HCT116 (cell line): ENCODE results near the gene CRCP. TPM values are rescaled to one million over a fixed set of nuclear protein-coding genes. Genes with fewer than 3 reads are reported as not detected.

ENCODE experiments used
- ATAC-seq: fragments of 200-7000 bp; cut with Tn5 transposase; 2 replicates; pipeline ENCODE4 v1.9.1; 2020; ENCODE audit warnings: mild to moderate bottlenecking, moderate library complexity
- BruUV-seq: library from RNA; stranded (reverse); fragments of 400-500 nt; replicated peaks from 2 replicates; lab custom pipeline; 2021; lab: Mats Ljungman, UMichigan
- CTCF ChIA-PET: fragments of 300-600 bp; sonication (Branson Sonifier 250); formaldehyde crosslinking; loops from one replicate; lab custom pipeline; 2021; ENCODE audit warnings: antibody characterized with exemption; lab: Charles Lee
- POLR2A ChIA-PET: fragments of 300-600, 350-600 bp; sonication (Branson Sonifier 250); formaldehyde crosslinking; loops from one replicate; lab custom pipeline; 2021; ENCODE audit warnings: antibody characterized with exemption; lab: Charles Lee
- RAD21 ChIA-PET, 2 experiments: fragments of 300-600 bp; sonication (Branson Sonifier 250); formaldehyde crosslinking; loops; one replicate each; lab custom pipeline; 2023; ENCODE audit warnings: low total read pairs in 2 of 2; ENCODE audit not compliant: uncharacterized antibody in 2 of 2, unreplicated experiment in 2 of 2, low non-redundant PET in 1 of 2; lab: Charles Lee
- DNase-seq: peaks from one replicate; pipeline ENCODE4 v3.0.0-alpha.2; 2010; ENCODE audit warnings: low read depth, low spot score
- H2AFZ ChIP-seq: fragments of 200-600 bp; shearing (Covaris generic), sonication (generic); 2 replicates; pipeline ENCODE4 v1.6.1; 2017; ENCODE audit warnings: low read depth, mixed run types, mixed read lengths, antibody characterized with exemption, low read length; ENCODE audit not compliant: poor library complexity, severe bottlenecking
- H3K27ac ChIP-seq: 2 replicates; pipeline ENCODE4 v1.5.1; 2012; ENCODE audit warnings: low read depth, low read length
- H3K27me3 ChIP-seq: fragments of 200-600 bp; sonication (generic); 2 replicates; pipeline ENCODE4 v1.6.1; 2016; ENCODE audit warnings: mixed run types, low read length, mixed read lengths; ENCODE audit not compliant: insufficient read depth
- H3K36me3 ChIP-seq, 2 experiments: fragments of 200-500 bp in 1 of 2; fragments of 200-600 bp in 1 of 2; sonication (Bioruptor generic) in 1 of 2; sonication (generic) in 1 of 2; 2 replicates each; pipeline versions ENCODE4 v1.5.1 to v1.6.1; 2014 to 2016; ENCODE audit warnings: low read length in 2 of 2, inconsistent platforms in 1 of 2, mixed read lengths in 1 of 2, mixed run types in 1 of 2; ENCODE audit not compliant: insufficient read depth in 2 of 2, control insufficient read depth in 1 of 2
- H3K4me1 ChIP-seq, 2 experiments: fragments of 200-600 bp in 1 of 2; sonication (generic) in 1 of 2; 2 replicates each; pipeline versions ENCODE4 v1.5.1 to v1.6.1; 2012 to 2017; ENCODE audit warnings: low read length in 2 of 2, inconsistent platforms in 1 of 2, mild to moderate bottlenecking in 1 of 2, mixed read lengths in 1 of 2, mixed run types in 1 of 2, moderate library complexity in 1 of 2; ENCODE audit not compliant: insufficient read depth in 2 of 2, control insufficient read depth in 1 of 2
- H3K4me2 ChIP-seq: fragments of 200-600 bp; sonication (generic); 2 replicates; pipeline ENCODE4 v1.6.1; 2017; ENCODE audit warnings: mixed run types, low read length, mixed read lengths
- H3K4me3 ChIP-seq, 2 experiments: fragments of 200-600 bp in 1 of 2; sonication (generic) in 1 of 2; replicated peaks in 1 of 2; 2 replicates each; pipeline ENCODE4 v1.5.1; 2011 to 2016; ENCODE audit warnings: low read length in 2 of 2, control low read depth in 1 of 2, low read depth in 1 of 2, mild to moderate bottlenecking in 1 of 2, mixed read lengths in 1 of 2, mixed run types in 1 of 2
- H3K79me2 ChIP-seq: fragments of 200-600 bp; sonication (generic); 2 replicates; pipeline ENCODE4 v1.6.1; 2017; ENCODE audit warnings: mild to moderate bottlenecking, mixed run types, low read length, moderate library complexity, mixed read lengths; ENCODE audit not compliant: insufficient read depth
- H3K9ac ChIP-seq: fragments of 200-600 bp; sonication (generic); 2 replicates; pipeline ENCODE4 v1.6.1; 2016; ENCODE audit warnings: low read length, mixed read lengths
- H3K9me2 ChIP-seq: fragments of 200-600 bp; sonication (generic), shearing (Covaris generic); 2 replicates; pipeline ENCODE4 v1.6.1; 2017; ENCODE audit warnings: mixed run types, mild to moderate bottlenecking, moderate library complexity; ENCODE audit not compliant: insufficient read depth
- H3K9me3 ChIP-seq, 2 experiments: fragments of 200-500 bp in 1 of 2; fragments of 200-600 bp in 1 of 2; sonication (Bioruptor generic) in 1 of 2; sonication (generic) in 1 of 2; 2 replicates each; pipeline ENCODE4 v1.6.1; 2014 to 2017; ENCODE audit warnings: low read length in 2 of 2, mixed read lengths in 2 of 2, inconsistent platforms in 1 of 2, low read depth in 1 of 2, mild to moderate bottlenecking in 1 of 2, mixed run types in 1 of 2, moderate library complexity in 1 of 2; ENCODE audit not compliant: control insufficient read depth in 1 of 2, insufficient read depth in 1 of 2
- H4K20me1 ChIP-seq: fragments of 200-600 bp; sonication (generic), shearing (Covaris generic); 2 replicates; pipeline ENCODE4 v1.6.1; 2017; ENCODE audit warnings: mixed run types, mild to moderate bottlenecking, moderate library complexity; ENCODE audit not compliant: insufficient read depth
- CBX3 ChIP-seq: IDR thresholded peaks from 2 replicates; pipeline ENCODE4 v1.6.1; 2012; ENCODE audit warnings: low read depth
- CEBPB ChIP-seq: IDR thresholded peaks from 2 replicates; pipeline ENCODE4 v1.6.1; 2012; ENCODE audit warnings: low read depth
- EGR1 ChIP-seq: IDR thresholded peaks from 2 replicates; pipeline ENCODE4 v1.6.1; 2012; ENCODE audit warnings: low read depth
- ELF1 ChIP-seq: IDR thresholded peaks from 2 replicates; pipeline ENCODE4 v1.6.1; 2012; ENCODE audit warnings: low read depth, borderline replicate concordance
- EZH2 ChIP-seq: fragments of 200-600 bp; sonication (generic); IDR thresholded peaks from 2 replicates; pipeline ENCODE4 v1.6.1; 2017; ENCODE audit warnings: antibody characterized with exemption, mixed run types
- EZH2phosphoT487 ChIP-seq: fragments of 200-600 bp; IDR thresholded peaks from 2 replicates; pipeline ENCODE4 v1.6.1; 2018; ENCODE audit warnings: antibody characterized with exemption, borderline replicate concordance
- FOSL1 ChIP-seq: IDR thresholded peaks from 2 replicates; pipeline ENCODE4 v1.6.1; 2012; ENCODE audit warnings: low read depth
- JUND ChIP-seq: IDR thresholded peaks from 2 replicates; pipeline ENCODE4 v1.6.1; 2012
- POLR2A ChIP-seq: IDR thresholded peaks from 2 replicates; pipeline ENCODE4 v1.7.0; 2011; ENCODE audit warnings: borderline replicate concordance; ENCODE audit not compliant: insufficient read depth, insufficient read length; ENCODE audit errors: extremely low read depth
- POLR2AphosphoS5 ChIP-seq: IDR thresholded peaks from 2 replicates; pipeline ENCODE4 v1.6.1; 2011; ENCODE audit warnings: mild to moderate bottlenecking, low read depth, low read length, moderate library complexity
- RAD21 ChIP-seq: IDR thresholded peaks from 2 replicates; pipeline ENCODE4 v1.6.1; 2012; ENCODE audit warnings: low read depth, mild to moderate bottlenecking
- SIN3A ChIP-seq: IDR thresholded peaks from 2 replicates; pipeline ENCODE4 v1.6.1; 2012; ENCODE audit warnings: low read depth
- SRF ChIP-seq: IDR thresholded peaks from 2 replicates; pipeline ENCODE4 v1.6.1; 2012; ENCODE audit warnings: low read depth
- TCF7L2 ChIP-seq: IDR thresholded peaks from 2 replicates; pipeline ENCODE4 v1.7.0; 2011; ENCODE audit warnings: borderline replicate concordance, inconsistent platforms; ENCODE audit not compliant: insufficient read depth, insufficient read length; ENCODE audit errors: extremely low read depth
- YY1 ChIP-seq: IDR thresholded peaks from 2 replicates; pipeline ENCODE4 v1.6.1; 2011; ENCODE audit warnings: low read length, low read depth, moderate library complexity, mild to moderate bottlenecking; ENCODE audit not compliant: insufficient replicate concordance; ENCODE audit errors: extremely low read depth
- ZFX ChIP-seq: fragments of 450-650 bp; IDR thresholded peaks from 2 replicates; pipeline ENCODE4 v1.6.1; 2017
- ZNF274 ChIP-seq: fragments of 200-500 bp; sonication (Bioruptor generic); IDR thresholded peaks from 2 replicates; pipeline ENCODE4 v1.6.1; 2014; ENCODE audit warnings: mild to moderate bottlenecking, low read depth, low read length, inconsistent platforms
- intact Hi-C: fragments of 100-400 bp; cut with micrococcal nuclease; formaldehyde crosslinking; loops from 2 replicates; pipeline ENCODE4 v1.10.0; 2022
- total RNA-seq: library from RNA; stranded (reverse); gene quantifications from one replicate; pipeline ENCODE4 v1.2.1, GENCODE V29; 2021; ENCODE audit not compliant: unreplicated experiment
- TF ChIP-seq, protein P1 (sequence below): IDR thresholded peaks from 2 replicates; pipeline ENCODE4 v1.6.1; 2011; ENCODE audit warnings: mild to moderate bottlenecking, low read length, moderate library complexity; ENCODE audit not compliant: insufficient replicate concordance; ENCODE audit errors: extremely low read depth
- TF ChIP-seq, protein P2 (sequence below): IDR thresholded peaks from 2 replicates; pipeline ENCODE4 v1.6.1; 2012
- TF ChIP-seq, protein P3 (sequence below): IDR thresholded peaks from 2 replicates; pipeline ENCODE4 v1.6.1; 2012; ENCODE audit warnings: low read depth

CRCP gene
- total RNA-seq, 1 experiment from 2014 or later, result 28.4 TPM

DNA sequence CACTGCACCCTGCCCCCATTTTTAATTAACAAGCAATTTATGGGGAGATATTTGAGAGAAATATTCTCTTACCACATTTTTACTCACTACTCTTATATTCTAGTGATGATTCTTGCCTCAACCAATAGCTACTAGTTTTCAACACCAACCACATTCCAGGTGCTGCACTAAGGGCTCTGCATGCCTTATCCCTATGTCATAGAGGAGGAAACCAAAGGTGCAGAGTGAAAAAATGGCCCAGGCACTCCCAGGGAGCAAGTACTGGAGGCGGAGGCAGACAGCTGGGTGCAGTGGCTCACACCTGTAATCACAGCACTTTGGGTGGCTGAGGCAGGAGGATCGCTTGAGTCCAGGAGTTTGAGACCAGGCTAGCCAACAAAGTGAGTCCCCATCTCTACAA is 55.0 kb downstream of the CRCP start:
- POLR2A ChIA-PET, result no interaction called here
- H3K4me2 ChIP-seq, result no peak overlapping the region
- BruUV-seq, result no TSS peak
- no peak overlapping the region for H3K9ac ChIP-seq
- CTCF ChIA-PET, result no interaction called here
- no peak overlapping the region for H3K4me3 ChIP-seq
- TF ChIP-seq RAD21 (no peak), CEBPB (no peak), ZNF274 (no peak), ZFX (no peak), CBX3 (no peak), POLR2AphosphoS5 (no peak), ELF1 (no peak), POLR2A (no peak), FOSL1 (no peak), JUND (no peak), YY1 (no peak), SRF (no peak), TCF7L2 (no peak), EGR1 (no peak), EZH2phosphoT487 (no peak), SIN3A (no peak), EZH2 (no peak)
- TF ChIP-seq, protein P1, sequence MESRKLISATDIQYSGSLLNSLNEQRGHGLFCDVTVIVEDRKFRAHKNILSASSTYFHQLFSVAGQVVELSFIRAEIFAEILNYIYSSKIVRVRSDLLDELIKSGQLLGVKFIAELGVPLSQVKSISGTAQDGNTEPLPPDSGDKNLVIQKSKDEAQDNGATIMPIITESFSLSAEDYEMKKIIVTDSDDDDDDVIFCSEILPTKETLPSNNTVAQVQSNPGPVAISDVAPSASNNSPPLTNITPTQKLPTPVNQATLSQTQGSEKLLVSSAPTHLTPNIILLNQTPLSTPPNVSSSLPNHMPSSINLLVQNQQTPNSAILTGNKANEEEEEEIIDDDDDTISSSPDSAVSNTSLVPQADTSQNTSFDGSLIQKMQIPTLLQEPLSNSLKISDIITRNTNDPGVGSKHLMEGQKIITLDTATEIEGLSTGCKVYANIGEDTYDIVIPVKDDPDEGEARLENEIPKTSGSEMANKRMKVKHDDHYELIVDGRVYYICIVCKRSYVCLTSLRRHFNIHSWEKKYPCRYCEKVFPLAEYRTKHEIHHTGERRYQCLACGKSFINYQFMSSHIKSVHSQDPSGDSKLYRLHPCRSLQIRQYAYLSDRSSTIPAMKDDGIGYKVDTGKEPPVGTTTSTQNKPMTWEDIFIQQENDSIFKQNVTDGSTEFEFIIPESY, result no peak
- TF ChIP-seq, protein P2, sequence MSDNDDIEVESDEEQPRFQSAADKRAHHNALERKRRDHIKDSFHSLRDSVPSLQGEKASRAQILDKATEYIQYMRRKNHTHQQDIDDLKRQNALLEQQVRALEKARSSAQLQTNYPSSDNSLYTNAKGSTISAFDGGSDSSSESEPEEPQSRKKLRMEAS, result no peak
- TF ChIP-seq, protein P3, sequence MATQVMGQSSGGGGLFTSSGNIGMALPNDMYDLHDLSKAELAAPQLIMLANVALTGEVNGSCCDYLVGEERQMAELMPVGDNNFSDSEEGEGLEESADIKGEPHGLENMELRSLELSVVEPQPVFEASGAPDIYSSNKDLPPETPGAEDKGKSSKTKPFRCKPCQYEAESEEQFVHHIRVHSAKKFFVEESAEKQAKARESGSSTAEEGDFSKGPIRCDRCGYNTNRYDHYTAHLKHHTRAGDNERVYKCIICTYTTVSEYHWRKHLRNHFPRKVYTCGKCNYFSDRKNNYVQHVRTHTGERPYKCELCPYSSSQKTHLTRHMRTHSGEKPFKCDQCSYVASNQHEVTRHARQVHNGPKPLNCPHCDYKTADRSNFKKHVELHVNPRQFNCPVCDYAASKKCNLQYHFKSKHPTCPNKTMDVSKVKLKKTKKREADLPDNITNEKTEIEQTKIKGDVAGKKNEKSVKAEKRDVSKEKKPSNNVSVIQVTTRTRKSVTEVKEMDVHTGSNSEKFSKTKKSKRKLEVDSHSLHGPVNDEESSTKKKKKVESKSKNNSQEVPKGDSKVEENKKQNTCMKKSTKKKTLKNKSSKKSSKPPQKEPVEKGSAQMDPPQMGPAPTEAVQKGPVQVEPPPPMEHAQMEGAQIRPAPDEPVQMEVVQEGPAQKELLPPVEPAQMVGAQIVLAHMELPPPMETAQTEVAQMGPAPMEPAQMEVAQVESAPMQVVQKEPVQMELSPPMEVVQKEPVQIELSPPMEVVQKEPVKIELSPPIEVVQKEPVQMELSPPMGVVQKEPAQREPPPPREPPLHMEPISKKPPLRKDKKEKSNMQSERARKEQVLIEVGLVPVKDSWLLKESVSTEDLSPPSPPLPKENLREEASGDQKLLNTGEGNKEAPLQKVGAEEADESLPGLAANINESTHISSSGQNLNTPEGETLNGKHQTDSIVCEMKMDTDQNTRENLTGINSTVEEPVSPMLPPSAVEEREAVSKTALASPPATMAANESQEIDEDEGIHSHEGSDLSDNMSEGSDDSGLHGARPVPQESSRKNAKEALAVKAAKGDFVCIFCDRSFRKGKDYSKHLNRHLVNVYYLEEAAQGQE, result no peak
- no peaks in the 10 kb centered on the region for H4K20me1 ChIP-seq
- RAD21 ChIA-PET, result no interaction called here
- H2AFZ ChIP-seq, result no peak overlapping the region
- peaks cover 0 to 8% of the 10 kb centered on the region in 2 experiments; a peak in 2 of 4 replicates for H3K4me1 ChIP-seq
- no peak for ATAC-seq
- H3K9me3 ChIP-seq, result no peaks in the 10 kb centered on the region
- DNase-seq, result no peak
- H3K9me2 ChIP-seq, result no peaks in the 10 kb centered on the region
- no peaks in the 10 kb centered on the region for H3K27me3 ChIP-seq
- no peak overlapping the region for H3K27ac ChIP-seq
- H3K79me2 ChIP-seq, result no peaks in the 10 kb centered on the region
- intact Hi-C loops, result no loop called here
- no peaks in the 10 kb centered on the region for H3K36me3 ChIP-seq
